BLaER1 treated with 17β-estradiol and CSF1 and Interleukin-3, amounts not matched to agents 10 nM and 100 nM (cell line): ENCODE measurements around the gene PTPRCAP.

Experiments used
- H3K27ac ChIP-seq, 11 experiments: shearing (Covaris generic); formaldehyde crosslinking; 2 replicates each; pipeline ENCODE4 v1.8.1; 2022
- H3K27me3 ChIP-seq, 11 experiments: shearing (Covaris generic); formaldehyde crosslinking; 2 replicates each; pipeline ENCODE4 v1.8.1; 2022
- H3K36me3 ChIP-seq, 11 experiments: shearing (Covaris generic); formaldehyde crosslinking; 2 replicates each; pipeline ENCODE4 v1.8.1; 2022
- H3K4me1 ChIP-seq, 10 experiments: shearing (Covaris generic); formaldehyde crosslinking; 2 replicates each; pipeline ENCODE4 v1.8.1; 2022
- H3K4me2 ChIP-seq, 11 experiments: shearing (Covaris generic); formaldehyde crosslinking; 2 replicates each; pipeline ENCODE4 v1.8.1; 2022
- H3K4me3 ChIP-seq, 10 experiments: shearing (Covaris generic); formaldehyde crosslinking; 2 replicates each; pipeline ENCODE4 v1.8.1; 2022
- H3K9ac ChIP-seq, 11 experiments: shearing (Covaris generic); formaldehyde crosslinking; 2 replicates each; pipeline ENCODE4 v1.8.1; 2022
- H3K9me3 ChIP-seq, 11 experiments: shearing (Covaris generic); formaldehyde crosslinking; replicated peaks in 1 of 11; 2 replicates each; pipeline ENCODE4 v1.8.1; 2022
- H4K20me1 ChIP-seq, 11 experiments: shearing (Covaris generic); formaldehyde crosslinking; 2 replicates each; pipeline ENCODE4 v1.8.1; 2022
- Cebpa-rat ChIP-seq, 11 experiments: shearing (Covaris generic); IDR thresholded peaks; 2 replicates each; pipeline ENCODE4 v1.8.1; 2022

The PTPRCAP gene

DNA sequence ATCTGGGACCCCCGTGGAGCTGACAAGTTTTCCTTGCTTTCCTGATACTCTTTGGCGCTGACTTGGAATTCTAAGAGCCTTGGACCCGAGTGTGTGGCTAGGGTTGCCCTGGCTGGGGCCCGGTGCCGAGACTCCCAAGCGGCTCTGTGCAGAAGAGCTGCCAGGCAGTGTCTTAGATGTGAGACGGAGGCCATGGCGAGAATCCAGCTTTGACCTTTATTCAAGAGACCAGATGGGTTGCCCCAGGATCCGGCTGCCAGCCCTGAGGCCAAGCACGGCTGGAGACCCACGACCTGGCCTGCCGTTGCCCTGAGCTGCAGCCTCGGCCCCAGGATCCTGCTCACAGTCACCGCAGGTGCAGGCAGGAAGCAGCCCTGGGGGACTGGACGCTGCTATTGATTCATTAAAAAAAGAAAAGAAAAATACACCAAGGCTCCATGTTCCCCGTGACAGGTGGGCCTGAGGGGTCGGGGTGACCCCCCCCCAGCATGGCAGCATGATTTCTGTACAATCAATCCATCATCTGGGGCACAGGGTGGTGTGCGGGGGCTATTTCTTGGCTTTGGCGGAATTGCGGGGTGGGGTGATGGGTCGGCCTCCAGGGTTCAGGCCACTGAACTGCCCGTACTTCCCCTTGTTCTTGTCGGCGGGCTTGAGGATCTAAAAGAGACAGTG lies 39.4 kb downstream of the PTPRCAP start:
- Histone ChIP-seq H3K9ac (peak overlapping the region in 10 of 11 experiments; percentile 31 to 98 (median 58); a peak in 17 of 22 replicates), H4K20me1 (peaks cover 42 to 82% (median 70%) of the 10 kb centered on the region in 11 experiments; a peak in 21 of 22 replicates), H3K4me1 (peaks cover 63 to 79% (median 71%) of the 10 kb centered on the region in 10 experiments), H3K27ac (0 out of 22 replicates have a peak overlapping the region, but pooled peaks of 1 of the 11 experiments have one; percentile 13), H3K27me3 (no peaks in the 10 kb centered on the region), H3K9me3 (no peaks in the 10 kb centered on the region), H3K36me3 (peaks cover 57 to 76% (median 69%) of the 10 kb centered on the region in 11 experiments), H3K4me3 (peak overlapping the region in 1 of 10 experiments; percentile 15; a peak in 2 of 20 replicates), H3K4me2 (peak overlapping the region; percentile 82 to 99 (median 94); a peak in 21 of 22 replicates)
- no peak for TF ChIP-seq Cebpa-rat (IDR thresholded peaks at IDR 0.05)

DNA sequence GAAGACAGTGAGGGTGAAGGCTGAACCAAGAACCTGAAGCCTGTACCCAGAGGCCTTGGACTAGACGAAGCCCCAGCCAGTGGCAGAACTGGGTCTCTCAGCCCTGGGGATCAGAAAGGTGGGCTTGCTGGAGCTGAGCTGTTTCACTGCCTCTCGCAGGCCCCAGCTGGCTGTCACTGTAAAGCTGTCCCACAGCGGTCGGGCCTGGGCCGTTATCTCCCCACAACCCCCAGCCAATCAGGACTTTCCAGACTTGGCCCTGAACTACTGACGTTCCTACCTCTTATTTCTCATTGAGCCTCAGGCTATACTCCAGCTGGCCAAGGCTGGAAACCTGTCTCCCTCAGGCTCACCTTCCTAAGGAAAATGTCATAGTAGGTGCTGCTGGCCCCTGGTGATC lies 39.9 kb downstream of the PTPRCAP start:
- no peak for TF ChIP-seq Cebpa-rat (IDR thresholded peaks at IDR 0.05)
- H3K27me3 ChIP-seq = no peaks in the 10 kb centered on the region
- H3K4me2 ChIP-seq = peak overlapping the region; percentile 82 to 99 (median 93)
- H3K36me3 ChIP-seq = peaks cover 57 to 77% (median 69%) of the 10 kb centered on the region in 11 experiments
- peak overlapping the region; percentile 25 to 98 (median 56); a peak in 18 of 22 replicates for H3K9ac ChIP-seq
- H3K4me3 ChIP-seq = peak overlapping the region in 4 of 10 experiments; percentile 9 to 50 (median 17); a peak in 4 of 20 replicates
- peaks cover 61 to 79% (median 71%) of the 10 kb centered on the region in 10 experiments for H3K4me1 ChIP-seq
- H3K9me3 ChIP-seq = no peaks in the 10 kb centered on the region
- peak overlapping the region in 6 of 11 experiments; percentile 20 to 47 (median 33); a peak in 4 of 22 replicates for H3K27ac ChIP-seq
- peaks cover 42 to 88% (median 73%) of the 10 kb centered on the region in 11 experiments; a peak in 21 of 22 replicates for H4K20me1 ChIP-seq

DNA sequence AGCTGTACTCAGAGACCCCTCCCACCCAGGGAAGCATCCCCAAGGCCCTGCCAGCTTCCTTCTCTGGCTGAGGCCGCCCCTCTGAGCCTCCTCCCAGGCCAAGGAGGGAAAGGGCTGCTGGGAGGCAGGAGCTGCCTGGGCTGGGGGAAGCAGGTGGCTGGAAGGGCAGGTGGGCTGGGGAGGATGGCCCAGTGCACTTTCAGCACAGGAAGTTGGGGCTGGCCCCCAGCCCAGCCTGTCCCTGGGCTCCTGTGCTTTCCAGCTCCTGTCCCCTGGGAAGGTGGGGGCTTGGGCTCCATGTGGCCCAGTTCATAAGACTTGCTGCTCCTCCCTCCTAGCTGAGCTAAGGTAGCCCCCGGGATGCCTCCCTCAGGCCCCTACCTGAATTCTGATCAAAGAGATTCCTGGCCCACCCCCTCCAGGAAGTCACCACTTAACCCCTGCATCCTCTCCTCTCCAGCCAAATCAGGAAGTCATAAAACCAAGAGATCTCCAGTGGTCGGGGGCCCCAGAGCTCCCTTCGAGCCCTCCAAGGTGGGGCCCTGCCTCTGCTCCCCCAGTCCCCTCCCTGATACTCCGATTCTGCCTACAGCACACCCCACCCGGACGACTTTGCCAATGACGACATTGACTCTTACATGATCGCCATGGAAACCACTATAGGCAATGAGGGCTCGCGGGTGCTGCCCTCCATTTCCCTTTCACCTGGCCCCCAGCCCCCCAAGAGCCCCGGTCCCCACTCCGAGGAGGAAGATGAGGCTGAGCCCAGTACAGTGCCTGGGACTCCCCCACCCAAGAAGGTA lies 40.7 kb downstream of the PTPRCAP start:
- Histone ChIP-seq H3K9ac (peak overlapping the region; percentile 31 to 98 (median 57); a peak in 20 of 22 replicates), H3K4me3 (peak overlapping the region in 3 of 10 experiments; percentile 25 to 50 (median 26); a peak in 5 of 20 replicates), H3K4me2 (peak overlapping the region; percentile 53 to 99 (median 93)), H3K9me3 (no peaks in the 10 kb centered on the region), H3K27ac (peak overlapping the region in 10 of 11 experiments; percentile 11 to 59 (median 39); a peak in 14 of 22 replicates), H3K4me1 (peaks cover 58 to 76% (median 68%) of the 10 kb centered on the region in 10 experiments), H4K20me1 (peaks cover 42 to 92% (median 77%) of the 10 kb centered on the region in 11 experiments; a peak in 21 of 22 replicates), H3K36me3 (peaks cover 57 to 77% (median 69%) of the 10 kb centered on the region in 11 experiments), H3K27me3 (no peaks in the 10 kb centered on the region)
- TF ChIP-seq Cebpa-rat (IDR thresholded peaks at IDR 0.05) = no peak

DNA sequence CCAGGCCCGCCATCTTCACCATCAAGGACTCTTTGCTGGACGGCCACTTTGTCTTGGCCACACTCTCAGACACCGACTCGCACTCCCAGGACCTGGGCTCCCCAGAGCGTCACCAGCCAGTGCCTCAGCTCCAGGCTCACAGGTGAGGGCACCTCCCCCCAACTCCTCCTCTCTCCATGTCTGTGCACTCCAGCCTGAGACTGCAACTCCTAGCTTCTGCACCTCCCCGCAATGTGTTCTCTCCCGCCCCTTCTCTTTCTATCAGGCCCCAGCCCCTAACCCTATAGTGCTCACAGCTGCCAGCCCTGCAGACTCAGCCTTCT lies 41.3 kb downstream of the PTPRCAP start:
- Histone ChIP-seq H3K9me3 (no peaks in the 10 kb centered on the region), H3K36me3 (peaks cover 57 to 77% (median 69%) of the 10 kb centered on the region in 11 experiments), H3K4me2 (peak overlapping the region in 10 of 11 experiments; percentile 82 to 99 (median 93); a peak in 18 of 22 replicates), H3K4me1 (peaks cover 58 to 77% (median 69%) of the 10 kb centered on the region in 10 experiments), H3K27ac (peak overlapping the region in 5 of 11 experiments; percentile 26 to 59 (median 34); a peak in 4 of 22 replicates), H3K27me3 (no peaks in the 10 kb centered on the region), H3K9ac (peak overlapping the region in 8 of 11 experiments; percentile 52 to 97 (median 58); a peak in 13 of 22 replicates), H4K20me1 (peaks cover 42 to 89% (median 74%) of the 10 kb centered on the region in 11 experiments; a peak in 21 of 22 replicates), H3K4me3 (no peak overlapping the region; a peak in 2 of 20 replicates)
- TF ChIP-seq Cebpa-rat (IDR thresholded peaks at IDR 0.05) = no peak

DNA sequence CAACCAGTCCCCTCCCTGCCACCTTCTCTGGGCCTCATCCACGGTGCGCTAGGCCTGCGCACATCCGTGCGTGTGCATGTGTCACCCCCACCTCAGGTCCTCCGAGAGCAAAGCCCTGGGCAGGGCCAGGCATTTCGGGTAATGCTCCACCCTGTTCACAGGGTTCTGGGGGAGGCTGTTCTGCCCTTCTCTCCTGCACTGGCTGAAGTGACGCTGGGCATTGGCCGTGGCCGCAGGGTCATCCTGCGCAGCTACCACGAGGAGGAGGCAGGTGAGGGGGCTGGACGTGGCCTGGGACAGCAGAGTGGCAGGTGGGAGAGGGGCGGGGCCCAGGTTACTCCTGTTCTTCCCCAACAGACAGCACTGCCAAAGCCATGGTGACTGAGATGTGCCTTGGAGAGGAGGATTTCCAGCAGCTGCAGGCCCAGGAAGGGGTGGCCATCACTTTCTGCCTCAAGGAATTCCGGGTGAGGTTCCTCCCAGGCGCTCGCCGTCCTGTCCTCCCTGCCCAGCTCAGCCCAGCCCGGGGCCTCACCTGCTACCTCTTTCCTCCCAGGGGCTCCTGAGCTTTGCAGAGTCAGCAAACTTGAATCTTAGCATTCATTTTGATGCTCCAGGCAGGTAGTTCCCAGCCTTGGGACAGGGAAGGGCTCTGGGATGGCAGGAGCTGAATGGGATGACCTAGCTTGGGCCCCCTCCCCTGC lies 41.8 kb downstream of the PTPRCAP start:
- no peak overlapping the region for H3K4me3 ChIP-seq
- peaks cover 57 to 77% (median 69%) of the 10 kb centered on the region in 11 experiments for H3K36me3 ChIP-seq
- H3K9ac ChIP-seq = peak overlapping the region in 5 of 11 experiments; percentile 27 to 68 (median 60); a peak in 9 of 22 replicates
- peak overlapping the region in 1 of 11 experiments; percentile 31; a peak in 1 of 22 replicates for H3K27ac ChIP-seq
- peaks cover 60 to 79% (median 69%) of the 10 kb centered on the region in 10 experiments for H3K4me1 ChIP-seq
- peaks cover 42 to 84% (median 69%) of the 10 kb centered on the region in 11 experiments; a peak in 21 of 22 replicates for H4K20me1 ChIP-seq
- TF ChIP-seq Cebpa-rat (IDR thresholded peaks at IDR 0.05) = no peak
- no peaks in the 10 kb centered on the region for H3K27me3 ChIP-seq
- peak overlapping the region in 5 of 11 experiments; percentile 82 to 93 (median 90); a peak in 7 of 22 replicates for H3K4me2 ChIP-seq
- H3K9me3 ChIP-seq = no peaks in the 10 kb centered on the region

DNA sequence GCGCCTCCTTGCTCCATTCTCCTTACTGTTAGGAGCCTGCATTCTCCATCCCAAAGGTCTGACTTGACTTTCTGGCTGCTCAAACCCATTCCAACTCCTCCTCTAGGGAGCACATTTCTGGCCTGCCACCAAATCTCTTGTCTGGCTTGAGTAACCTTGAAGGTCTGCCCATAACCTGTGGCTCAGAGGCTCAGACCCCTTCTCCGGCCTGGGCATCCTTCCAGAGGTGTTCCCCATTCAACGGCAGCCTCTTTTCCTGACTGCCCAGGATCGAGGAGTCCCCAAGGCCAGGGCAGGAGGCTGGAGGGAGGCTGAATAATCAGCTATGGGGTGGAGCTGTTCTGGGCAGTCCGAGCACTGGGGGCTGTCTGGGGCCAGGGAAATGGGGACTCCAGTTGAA lies 43.5 kb downstream of the PTPRCAP start:
- H3K9ac ChIP-seq = peak overlapping the region in 6 of 11 experiments; percentile 29 to 54 (median 38); a peak in 9 of 22 replicates
- H3K27ac ChIP-seq = no peak overlapping the region
- TF ChIP-seq Cebpa-rat (IDR thresholded peaks at IDR 0.05) = no peak
- H3K4me3 ChIP-seq = no peak overlapping the region; a peak in 1 of 20 replicates
- H3K36me3 ChIP-seq = peaks cover 41 to 60% (median 54%) of the 10 kb centered on the region in 11 experiments
- peaks cover 56 to 78% (median 69%) of the 10 kb centered on the region in 10 experiments for H3K4me1 ChIP-seq
- H3K4me2 ChIP-seq = peak overlapping the region in 3 of 11 experiments; percentile 19 to 99 (median 49); a peak in 4 of 22 replicates
- no peaks in the 10 kb centered on the region for H3K9me3 ChIP-seq
- H3K27me3 ChIP-seq = no peaks in the 10 kb centered on the region
- H4K20me1 ChIP-seq = peaks cover 25 to 66% (median 52%) of the 10 kb centered on the region in 11 experiments; a peak in 21 of 22 replicates

GRCh38 chr11:67393437-67393836 lies 44.0 kb downstream of the PTPRCAP start:
- H3K27me3 ChIP-seq = no peaks in the 10 kb centered on the region
- H4K20me1 ChIP-seq = peaks cover 20 to 61% (median 46%) of the 10 kb centered on the region in 11 experiments; a peak in 21 of 22 replicates
- no peak overlapping the region for H3K27ac ChIP-seq
- no peak overlapping the region; a peak in 1 of 20 replicates for H3K4me3 ChIP-seq
- peaks cover 50 to 73% (median 64%) of the 10 kb centered on the region in 10 experiments for H3K4me1 ChIP-seq
- peak overlapping the region in 6 of 11 experiments; percentile 29 to 54 (median 38); a peak in 6 of 22 replicates for H3K9ac ChIP-seq
- H3K36me3 ChIP-seq = peaks cover 35 to 55% (median 48%) of the 10 kb centered on the region in 11 experiments
- TF ChIP-seq Cebpa-rat (IDR thresholded peaks at IDR 0.05) = no peak
- H3K4me2 ChIP-seq = peak overlapping the region in 10 of 11 experiments; percentile 2 to 99 (median 41); a peak in 12 of 22 replicates
- no peaks in the 10 kb centered on the region for H3K9me3 ChIP-seq
